NT2/D1 (cell line): ENCODE data around the gene ZFR.

Source experiments
- YY1 ChIP-seq: IDR thresholded peaks from 2 replicates; pipeline ENCODE4 v1.6.1; 2011; ENCODE audit not compliant: insufficient read length, insufficient read depth
- ZNF274 ChIP-seq: IDR thresholded peaks from 2 replicates; pipeline ENCODE4 v1.6.1; 2011; ENCODE audit warnings: mild to moderate bottlenecking, low read depth, low read length

DNA sequence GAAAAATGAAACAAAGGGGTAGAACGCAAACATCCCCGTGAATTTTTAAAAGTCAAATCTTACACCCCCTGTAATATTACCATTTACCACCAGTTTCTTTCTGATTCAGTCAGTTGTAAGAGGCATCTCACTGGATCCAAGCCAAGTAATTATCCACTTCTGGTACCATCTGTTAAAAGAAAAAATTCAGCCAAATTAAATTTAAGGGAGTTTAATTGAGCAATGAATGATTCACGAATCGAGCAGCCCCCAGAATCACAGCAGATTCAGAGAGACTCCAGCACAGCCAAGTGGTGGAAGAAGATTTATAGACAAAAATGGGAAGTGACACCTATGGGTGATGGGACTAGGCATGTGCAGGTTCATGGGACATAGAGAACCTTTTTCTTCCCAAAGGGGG, 101.9 kb downstream of the ZFR start:
- no peak for TF ChIP-seq YY1
- no peak for TF ChIP-seq ZNF274
